HEK293 (cell line): ENCODE data around the gene ZNF524.

Experiments used
- CTCF ChIP-seq: fragments of 450-650 bp; formaldehyde crosslinking; IDR thresholded peaks from 2 replicates; pipeline ENCODE4 v1.5.1; 2016; ENCODE audit warnings: missing biosample characterization, missing genetic modification characterization
- EGR2 ChIP-seq: fragments of 450-650 bp; formaldehyde crosslinking; IDR thresholded peaks from 2 replicates; pipeline ENCODE4 v1.5.1; 2016; ENCODE audit warnings: low read depth, missing biosample characterization, missing genetic modification characterization
- GLI2 ChIP-seq: fragments of 450-650 bp; formaldehyde crosslinking; IDR thresholded peaks from 2 replicates; pipeline ENCODE4; 2017; ENCODE audit warnings: missing biosample characterization, missing genetic modification characterization, low read depth, borderline replicate concordance
- GLIS1 ChIP-seq: fragments of 450-650 bp; formaldehyde crosslinking; IDR thresholded peaks from 2 replicates; pipeline ENCODE4 v1.5.1; 2016; ENCODE audit warnings: missing biosample characterization, missing genetic modification characterization
- HOXD13 ChIP-seq: sonication (generic); formaldehyde crosslinking; IDR thresholded peaks from 2 replicates; pipeline ENCODE4 v1.8.0; 2022; ENCODE audit warnings: missing genetic modification reagents, borderline replicate concordance
- KLF16 ChIP-seq: fragments of 450-650 bp; formaldehyde crosslinking; IDR thresholded peaks from 2 replicates; pipeline ENCODE4 v1.5.1; 2017; ENCODE audit warnings: missing biosample characterization, missing genetic modification characterization
- MEIS1 ChIP-seq: sonication (generic); formaldehyde crosslinking; IDR thresholded peaks from 2 replicates; pipeline ENCODE4 v1.8.1; 2022; ENCODE audit warnings: missing genetic modification reagents, mild to moderate bottlenecking, borderline replicate concordance
- PBX3 ChIP-seq: sonication (generic); formaldehyde crosslinking; IDR thresholded peaks from 2 replicates; pipeline ENCODE4 v1.8.1; 2022; ENCODE audit warnings: mild to moderate bottlenecking, moderate library complexity, missing genetic modification reagents
- RBAK ChIP-seq: fragments of 450-650 bp; formaldehyde crosslinking; IDR thresholded peaks from 2 replicates; pipeline ENCODE4 v1.5.1; 2016; ENCODE audit warnings: missing biosample characterization, missing genetic modification characterization
- SCRT2 ChIP-seq: fragments of 450-650 bp; formaldehyde crosslinking; IDR thresholded peaks from 2 replicates; pipeline ENCODE4 v1.5.1; 2016; ENCODE audit warnings: missing biosample characterization, missing genetic modification characterization
- TCF7L2 ChIP-seq: IDR thresholded peaks from 2 replicates; pipeline ENCODE4 v1.6.1; 2011; ENCODE audit warnings: low read depth, mild to moderate bottlenecking, inconsistent platforms, low read length, moderate library complexity, borderline replicate concordance
- ZBTB20 ChIP-seq: fragments of 450-650 bp; formaldehyde crosslinking; IDR thresholded peaks from 2 replicates; pipeline ENCODE4 v1.5.1; 2016; ENCODE audit warnings: missing biosample characterization, missing genetic modification characterization
- ZBTB21 ChIP-seq: fragments of 450-650 bp; formaldehyde crosslinking; IDR thresholded peaks from 2 replicates; pipeline ENCODE4 v1.5.1; 2017; ENCODE audit warnings: missing biosample characterization, missing genetic modification characterization
- ZIC2 ChIP-seq: fragments of 450-650 bp; formaldehyde crosslinking; IDR thresholded peaks from 2 replicates; pipeline ENCODE4 v1.5.1; 2016; ENCODE audit warnings: missing biosample characterization, missing genetic modification characterization
- ZNF175 ChIP-seq: fragments of 450-650 bp; formaldehyde crosslinking; IDR thresholded peaks from 2 replicates; pipeline ENCODE4 v1.5.1; 2016; ENCODE audit warnings: missing biosample characterization, missing genetic modification characterization
- ZNF19 ChIP-seq: fragments of 450-650 bp; formaldehyde crosslinking; IDR thresholded peaks from 2 replicates; pipeline ENCODE4; 2016; ENCODE audit warnings: missing biosample characterization, missing genetic modification characterization, low read depth
- ZNF248 ChIP-seq: fragments of 450-650 bp; formaldehyde crosslinking; IDR thresholded peaks from 2 replicates; pipeline ENCODE4 v1.5.1; 2017; ENCODE audit warnings: missing biosample characterization, missing genetic modification characterization
- ZNF362 ChIP-seq: fragments of 450-650 bp; formaldehyde crosslinking; IDR thresholded peaks from 2 replicates; pipeline ENCODE4 v1.5.1; 2016; ENCODE audit warnings: missing biosample characterization, missing genetic modification characterization
- ZNF394 ChIP-seq: fragments of 450-650 bp; formaldehyde crosslinking; IDR thresholded peaks from 2 replicates; pipeline ENCODE4 v1.5.1; 2016; ENCODE audit warnings: missing biosample characterization, missing genetic modification characterization, mild to moderate bottlenecking, moderate library complexity, borderline replicate concordance
- ZNF561 ChIP-seq: fragments of 450-650 bp; IDR thresholded peaks from 2 replicates; pipeline ENCODE4 v1.5.1; 2018; ENCODE audit warnings: missing biosample characterization, missing genetic modification characterization, borderline replicate concordance
- ZNF621 ChIP-seq: fragments of 450-650 bp; formaldehyde crosslinking; IDR thresholded peaks from 2 replicates; pipeline ENCODE4 v1.5.1; 2017; ENCODE audit warnings: missing biosample characterization, missing genetic modification characterization
- ZNF629 ChIP-seq: fragments of 450-650 bp; formaldehyde crosslinking; IDR thresholded peaks from 2 replicates; pipeline ENCODE4 v1.5.1; 2017; ENCODE audit warnings: missing biosample characterization, missing genetic modification characterization
- ZNF677 ChIP-seq: fragments of 450-650 bp; IDR thresholded peaks from 2 replicates; pipeline ENCODE4 v1.5.0; 2018; ENCODE audit warnings: missing biosample characterization, mild to moderate bottlenecking, missing genetic modification characterization, moderate library complexity
- ZNF777 ChIP-seq: fragments of 450-650 bp; formaldehyde crosslinking; IDR thresholded peaks from 2 replicates; pipeline ENCODE4 v1.5.1; 2017; ENCODE audit warnings: missing biosample characterization, missing genetic modification characterization, borderline replicate concordance
- ZNF830 ChIP-seq: fragments of 450-650 bp; IDR thresholded peaks from 2 replicates; pipeline ENCODE4 v1.5.0; 2018; ENCODE audit warnings: missing biosample characterization, missing genetic modification characterization, low read depth, mild to moderate bottlenecking, moderate library complexity
- ZNF843 ChIP-seq: fragments of 450-650 bp; formaldehyde crosslinking; IDR thresholded peaks from 2 replicates; pipeline ENCODE4 v1.5.1; 2016; ENCODE audit warnings: missing biosample characterization, missing genetic modification characterization
- ZXDB ChIP-seq: fragments of 450-650 bp; formaldehyde crosslinking; IDR thresholded peaks from 2 replicates; pipeline ENCODE4 v1.5.1; 2016; ENCODE audit warnings: missing biosample characterization, missing genetic modification characterization
- TF ChIP-seq, protein P1 (sequence below): fragments of 450-650 bp; formaldehyde crosslinking; IDR thresholded peaks from 2 replicates; pipeline ENCODE4 v1.5.1; 2016; ENCODE audit warnings: missing biosample characterization, missing genetic modification characterization
- TF ChIP-seq, protein P2 (sequence below): fragments of 450-650 bp; formaldehyde crosslinking; IDR thresholded peaks from 2 replicates; pipeline ENCODE4 v1.5.1; 2016; ENCODE audit warnings: missing biosample characterization, missing genetic modification characterization
- TF ChIP-seq, protein P3 (sequence below): fragments of 450-650 bp; formaldehyde crosslinking; IDR thresholded peaks from 2 replicates; pipeline ENCODE4 v1.5.1; 2016; ENCODE audit warnings: missing biosample characterization, missing genetic modification characterization

The ZNF524 gene

DNA sequence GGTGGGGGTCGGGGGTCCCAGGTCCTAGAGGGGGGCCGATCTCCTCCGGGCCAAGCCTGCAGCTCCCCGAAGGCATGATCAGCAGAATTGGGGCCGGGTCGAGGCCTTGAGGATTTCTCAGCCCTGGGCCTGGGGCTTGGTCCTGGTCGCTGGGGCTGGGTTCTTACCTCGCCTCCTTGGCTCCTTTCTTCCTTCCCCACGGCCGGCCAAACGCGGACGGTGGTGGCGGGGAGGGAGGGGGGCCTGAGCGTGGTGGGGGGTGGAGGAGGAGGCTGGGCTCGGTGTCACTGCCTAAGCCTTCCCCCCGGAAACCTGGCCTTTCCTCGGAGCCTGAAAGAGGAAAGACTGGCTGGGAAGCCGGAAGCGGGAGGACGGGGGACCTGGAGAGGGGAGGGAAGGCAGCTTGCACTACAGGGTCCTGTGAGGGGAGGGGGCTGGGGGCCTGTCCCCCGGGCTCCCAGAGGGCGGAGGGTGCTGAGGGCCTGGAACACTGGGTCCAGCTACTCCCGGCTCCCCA is 19.4 kb upstream of the ZNF524 start, which contains the start of gene ZNF579 (continued):
- TF ChIP-seq ZBTB21 (tag by site-specific recombination) (no peak), ZNF677 (tag by site-specific recombination) (no peak), MEIS1 (no peak), SCRT2 (tag by site-specific recombination) (no peak), PBX3 (CRISPR knock-in tag) (peak; percentile 70; the same call in 1 of the 2 replicates), ZBTB20 (no peak; the same call in 1 of the 2 replicates), RBAK (tag by site-specific recombination) (no peak), ZNF19 (tag by site-specific recombination) (no peak), TCF7L2 (no peak), ZNF362 (no peak), GLIS1 (tag by site-specific recombination) (peak; percentile 82), ZIC2 (tag by site-specific recombination) (peak; percentile 17; the same call in 1 of the 2 replicates), CTCF (no peak), ZNF175 (tag by site-specific recombination) (no peak), KLF16 (tag by site-specific recombination) (peak; percentile 95), ZNF561 (tag by site-specific recombination) (peak; percentile 85), GLI2 (tag by site-specific recombination) (no peak), ZNF777 (tag by site-specific recombination) (no peak), HOXD13 (CRISPR knock-in tag) (no peak), ZNF629 (tag by site-specific recombination) (no peak), ZXDB (tag by site-specific recombination) (peak; percentile 60), ZNF621 (no peak), ZNF843 (tag by site-specific recombination) (peak; percentile 34; the same call in 1 of the 2 replicates), EGR2 (tag by site-specific recombination) (no peak), ZNF394 (tag by site-specific recombination) (peak; percentile 53; the same call in 1 of the 2 replicates), ZNF830 (tag by site-specific recombination) (no peak), ZNF248 (tag by site-specific recombination) (no peak)
- TF ChIP-seq, protein P1, sequence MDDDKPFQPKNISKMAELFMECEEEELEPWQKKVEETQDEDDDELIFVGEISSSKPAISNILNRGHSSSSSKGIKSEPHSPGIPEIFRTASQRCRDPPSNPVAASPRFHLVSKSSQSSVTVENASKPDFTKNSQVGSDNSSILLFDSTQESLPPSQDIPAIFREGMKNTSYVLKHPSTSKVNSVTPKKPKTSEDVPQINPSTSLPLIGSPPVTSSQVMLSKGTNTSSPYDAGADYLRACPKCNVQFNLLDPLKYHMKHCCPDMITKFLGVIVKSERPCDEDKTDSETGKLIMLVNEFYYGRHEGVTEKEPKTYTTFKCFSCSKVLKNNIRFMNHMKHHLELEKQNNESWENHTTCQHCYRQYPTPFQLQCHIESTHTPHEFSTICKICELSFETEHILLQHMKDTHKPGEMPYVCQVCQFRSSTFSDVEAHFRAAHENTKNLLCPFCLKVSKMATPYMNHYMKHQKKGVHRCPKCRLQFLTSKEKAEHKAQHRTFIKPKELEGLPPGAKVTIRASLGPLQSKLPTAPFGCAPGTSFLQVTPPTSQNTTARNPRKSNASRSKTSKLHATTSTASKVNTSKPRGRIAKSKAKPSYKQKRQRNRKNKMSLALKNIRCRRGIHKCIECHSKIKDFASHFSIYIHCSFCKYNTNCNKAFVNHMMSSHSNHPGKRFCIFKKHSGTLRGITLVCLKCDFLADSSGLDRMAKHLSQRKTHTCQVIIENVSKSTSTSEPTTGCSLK = no peak
- TF ChIP-seq, protein P2, sequence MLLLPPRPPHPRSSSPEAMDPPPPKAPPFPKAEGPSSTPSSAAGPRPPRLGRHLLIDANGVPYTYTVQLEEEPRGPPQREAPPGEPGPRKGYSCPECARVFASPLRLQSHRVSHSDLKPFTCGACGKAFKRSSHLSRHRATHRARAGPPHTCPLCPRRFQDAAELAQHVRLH (tag by site-specific recombination) = peak; percentile 67; the same call in 1 of the 2 replicates
- TF ChIP-seq, protein P3, sequence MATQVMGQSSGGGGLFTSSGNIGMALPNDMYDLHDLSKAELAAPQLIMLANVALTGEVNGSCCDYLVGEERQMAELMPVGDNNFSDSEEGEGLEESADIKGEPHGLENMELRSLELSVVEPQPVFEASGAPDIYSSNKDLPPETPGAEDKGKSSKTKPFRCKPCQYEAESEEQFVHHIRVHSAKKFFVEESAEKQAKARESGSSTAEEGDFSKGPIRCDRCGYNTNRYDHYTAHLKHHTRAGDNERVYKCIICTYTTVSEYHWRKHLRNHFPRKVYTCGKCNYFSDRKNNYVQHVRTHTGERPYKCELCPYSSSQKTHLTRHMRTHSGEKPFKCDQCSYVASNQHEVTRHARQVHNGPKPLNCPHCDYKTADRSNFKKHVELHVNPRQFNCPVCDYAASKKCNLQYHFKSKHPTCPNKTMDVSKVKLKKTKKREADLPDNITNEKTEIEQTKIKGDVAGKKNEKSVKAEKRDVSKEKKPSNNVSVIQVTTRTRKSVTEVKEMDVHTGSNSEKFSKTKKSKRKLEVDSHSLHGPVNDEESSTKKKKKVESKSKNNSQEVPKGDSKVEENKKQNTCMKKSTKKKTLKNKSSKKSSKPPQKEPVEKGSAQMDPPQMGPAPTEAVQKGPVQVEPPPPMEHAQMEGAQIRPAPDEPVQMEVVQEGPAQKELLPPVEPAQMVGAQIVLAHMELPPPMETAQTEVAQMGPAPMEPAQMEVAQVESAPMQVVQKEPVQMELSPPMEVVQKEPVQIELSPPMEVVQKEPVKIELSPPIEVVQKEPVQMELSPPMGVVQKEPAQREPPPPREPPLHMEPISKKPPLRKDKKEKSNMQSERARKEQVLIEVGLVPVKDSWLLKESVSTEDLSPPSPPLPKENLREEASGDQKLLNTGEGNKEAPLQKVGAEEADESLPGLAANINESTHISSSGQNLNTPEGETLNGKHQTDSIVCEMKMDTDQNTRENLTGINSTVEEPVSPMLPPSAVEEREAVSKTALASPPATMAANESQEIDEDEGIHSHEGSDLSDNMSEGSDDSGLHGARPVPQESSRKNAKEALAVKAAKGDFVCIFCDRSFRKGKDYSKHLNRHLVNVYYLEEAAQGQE (tag by site-specific recombination) = no peak
